GM12891 (cell line): ENCODE results near the gene GSTP1.
"Not testable (repeated sequence)": the region's sequence is repeated elsewhere in the genome, so short reads cannot be mapped to it uniquely, and the experiment has no call there.

Experiments
- DNase-seq: peaks from one replicate; pipeline ENCODE4 v3.0.0; 2011; ENCODE audit warnings: low spot score; ENCODE audit not compliant: insufficient read length
- FAIRE-seq: peaks from 2 replicates; lab custom pipeline; 2011; peaks lifted over from hg19 to GRCh38; lab: Jason Lieb, UNC
- PAX5 ChIP-seq: IDR thresholded peaks from 2 replicates; pipeline ENCODE4 v1.6.1; 2011; ENCODE audit warnings: low read length, moderate library complexity, mild to moderate bottlenecking; ENCODE audit not compliant: insufficient read depth, severe bottlenecking
- POLR2A ChIP-seq: IDR thresholded peaks from 2 replicates; pipeline ENCODE4 v1.6.1; 2011; ENCODE audit warnings: low read depth, low read length, control low read depth
- POLR2AphosphoS5 ChIP-seq: IDR thresholded peaks from 2 replicates; pipeline ENCODE4 v1.6.1; 2011; ENCODE audit warnings: low read depth, low read length, control low read depth
- POU2F2 ChIP-seq: IDR thresholded peaks from 2 replicates; pipeline ENCODE4 v1.6.1; 2011; ENCODE audit warnings: low read depth, mild to moderate bottlenecking, control low read depth, low read length, moderate library complexity
- SPI1 ChIP-seq: IDR thresholded peaks from 2 replicates; pipeline ENCODE4 v1.6.1; 2011; ENCODE audit warnings: low read depth, low read length, control low read depth
- TAF1 ChIP-seq: IDR thresholded peaks from 2 replicates; pipeline ENCODE4 v1.6.1; 2011; ENCODE audit warnings: low read depth, low read length, control low read depth

GSTP1 gene

GRCh38 chr11:67584205-67584880, 731 bp downstream of the GSTP1 start:
- TF ChIP-seq TAF1 (no peak), POLR2AphosphoS5 (no peak; the same call in 1 of the 2 replicates), PAX5 (no peak), SPI1 (no peak), POLR2A (no peak), POU2F2 (no peak)
- FAIRE-seq (peak; percentile 9), DNase-seq (no peak)

- no peak for TF ChIP-seq PAX5
- TF ChIP-seq POLR2AphosphoS5: no peak
- no peak for TF ChIP-seq TAF1
- no peak for TF ChIP-seq SPI1
- TF ChIP-seq POU2F2: no peak
- TF ChIP-seq POLR2A: no peak
- FAIRE-seq (no peak), DNase-seq (no peak)
Measured at GRCh38 chr11:67584881-67585873, 1.6 kb downstream of the GSTP1 start.

GRCh38 chr11:67585911-67586310, 2.3 kb downstream of the GSTP1 start:
- TF ChIP-seq POLR2AphosphoS5 (no peak), POU2F2 (no peak)
- FAIRE-seq: no peak
- DNase-seq: no peak

DNA sequence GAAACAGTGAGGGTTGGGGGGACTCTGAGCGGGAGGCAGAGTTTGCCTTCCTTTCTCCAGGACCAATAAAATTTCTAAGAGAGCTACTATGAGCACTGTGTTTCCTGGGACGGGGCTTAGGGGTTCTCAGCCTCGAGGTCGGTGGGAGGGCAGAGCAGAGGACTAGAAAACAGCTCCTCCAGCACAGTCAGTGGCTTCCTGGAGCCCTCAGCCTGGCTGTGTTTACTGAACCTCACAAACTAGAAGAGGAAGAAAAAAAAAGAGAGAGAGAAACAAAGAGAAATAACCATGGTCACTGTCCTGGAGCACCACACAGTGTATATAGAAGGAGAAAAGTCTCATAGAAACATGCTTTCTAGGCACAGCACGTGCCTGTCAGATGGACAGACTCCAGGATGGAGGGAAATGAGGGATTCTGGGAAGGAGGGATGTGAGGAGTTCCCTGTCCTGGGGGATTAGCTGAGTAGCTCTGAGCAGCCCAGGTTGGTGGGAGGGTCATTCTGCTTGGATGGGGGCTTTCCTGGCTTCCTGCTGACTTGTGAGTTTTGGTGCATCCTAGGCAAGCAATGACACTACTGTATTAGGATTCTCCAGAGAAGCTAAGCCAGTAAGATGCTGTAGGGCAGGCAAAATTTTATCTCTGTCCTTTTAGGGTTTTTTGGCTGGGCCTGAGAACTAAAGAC, 3.1 kb downstream of the GSTP1 start:
- no peak for TF ChIP-seq POU2F2
- no peak for TF ChIP-seq POLR2A
- TF ChIP-seq PAX5: no peak
- no peak; the same call in 1 of the 2 replicates for TF ChIP-seq POLR2AphosphoS5
- TF ChIP-seq TAF1: no peak
- TF ChIP-seq SPI1: no peak
- FAIRE-seq: no peak
- DNase-seq: no peak

DNA sequence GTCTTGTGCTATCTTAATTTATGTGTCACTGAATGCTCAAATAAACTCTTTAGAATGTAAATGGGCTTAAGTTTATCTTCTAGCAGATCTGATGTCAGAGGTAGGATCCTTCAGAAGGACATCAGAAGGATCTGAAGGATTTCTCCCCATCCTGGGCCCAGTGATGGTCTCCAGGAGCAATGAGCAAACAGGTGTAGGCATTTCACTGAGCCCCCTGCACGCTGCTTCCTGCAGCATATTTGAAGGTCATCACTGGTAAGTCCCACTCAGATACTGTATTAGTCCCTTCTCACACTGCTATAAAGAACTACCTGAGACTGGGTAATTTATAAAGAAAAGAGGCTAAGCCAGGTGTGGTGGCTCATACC, 4.5 kb downstream of the GSTP1 start:
- TF ChIP-seq POU2F2: no peak
- TF ChIP-seq SPI1: no peak
- no peak for TF ChIP-seq PAX5
- TF ChIP-seq POLR2A: no peak
- TF ChIP-seq POLR2AphosphoS5: no peak
- no peak for TF ChIP-seq TAF1
- FAIRE-seq: peak; percentile 86
- no peak for DNase-seq

DNA sequence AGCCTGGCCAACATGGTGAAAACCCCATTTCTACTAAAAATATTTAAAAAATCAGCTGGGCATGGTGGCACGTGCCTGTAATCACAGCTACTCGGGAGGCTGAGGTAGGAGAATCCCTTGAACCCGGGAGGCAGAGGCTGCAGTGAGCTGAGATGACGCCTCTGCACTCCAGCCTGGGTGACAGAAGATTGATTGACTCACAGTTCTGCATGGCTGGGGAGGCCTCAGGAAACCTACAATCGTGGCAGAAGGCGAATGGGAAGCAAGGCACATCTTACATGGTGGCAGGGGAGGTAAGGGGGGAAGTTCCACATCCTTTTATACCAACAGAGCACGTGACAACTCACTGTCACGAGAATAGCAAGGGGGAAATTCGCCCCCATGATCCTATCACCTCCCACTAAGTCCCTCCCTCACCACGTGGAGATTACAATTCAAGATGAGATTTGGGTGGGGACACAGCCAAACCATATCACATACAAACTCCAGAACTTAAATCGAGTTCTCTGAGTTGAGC, 5.3 kb downstream of the GSTP1 start:
- peak; percentile 74 for FAIRE-seq
- not testable (repeated sequence) for DNase-seq
- TF ChIP-seq SPI1: peak; percentile 14; the same call in 1 of the 2 replicates
- TF ChIP-seq POLR2A: 0 out of 2 replicates have a peak, but pooled peaks have one; percentile 20

- no peak for TF ChIP-seq SPI1
- TF ChIP-seq POLR2A: no peak
- TF ChIP-seq TAF1: no peak
- no peak for TF ChIP-seq POU2F2
- no peak for TF ChIP-seq POLR2AphosphoS5
- TF ChIP-seq PAX5: no peak
- DNase-seq (no peak), FAIRE-seq (no peak)
Measured at GRCh38 chr11:67592880-67593564, 9.4 kb downstream of the GSTP1 start.

- FAIRE-seq (no peak), DNase-seq (no peak)
- TF ChIP-seq POLR2A (no peak), TAF1 (no peak), POU2F2 (no peak), SPI1 (no peak), POLR2AphosphoS5 (no peak), PAX5 (no peak)
Measured at GRCh38 chr11:67593565-67593905, 9.9 kb downstream of the GSTP1 start.

- no peak for TF ChIP-seq SPI1
- FAIRE-seq: no peak
- DNase-seq: no peak
Measured at GRCh38 chr11:67594480-67594879, 10.9 kb downstream of the GSTP1 start.
